GM21723 (cell line): ENCODE data around the gene TENT5C.

Source experiments
- ATAC-seq: cut with Tn5 transposase; IDR thresholded peaks from one replicate; pipeline ENCODE4 v1.9.1; 2021; ENCODE audit warnings: mild to moderate bottlenecking, moderate library complexity; ENCODE audit not compliant: unreplicated experiment

Gene TENT5C

DNA sequence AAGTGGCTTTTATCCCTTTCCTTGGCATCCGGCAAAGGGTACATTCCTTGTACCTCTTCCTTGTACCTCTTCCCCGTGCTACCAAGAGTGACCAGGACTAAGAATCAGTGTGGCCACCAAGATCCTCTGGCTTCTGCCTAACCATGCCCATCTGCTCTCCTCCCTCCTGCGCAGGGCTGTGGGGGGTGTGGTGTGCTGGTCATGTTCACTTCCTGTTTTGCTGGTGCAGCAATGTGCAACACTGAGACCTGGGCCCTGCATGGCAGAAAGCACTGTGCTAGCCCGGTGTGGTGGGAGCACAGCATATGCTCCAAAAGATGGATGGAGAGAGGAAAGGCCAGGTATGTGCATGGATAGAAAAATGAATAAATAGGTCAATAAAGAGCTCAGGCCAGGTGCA is 33.3 kb upstream of the TENT5C start:
- ATAC-seq: peak; percentile 60

DNA sequence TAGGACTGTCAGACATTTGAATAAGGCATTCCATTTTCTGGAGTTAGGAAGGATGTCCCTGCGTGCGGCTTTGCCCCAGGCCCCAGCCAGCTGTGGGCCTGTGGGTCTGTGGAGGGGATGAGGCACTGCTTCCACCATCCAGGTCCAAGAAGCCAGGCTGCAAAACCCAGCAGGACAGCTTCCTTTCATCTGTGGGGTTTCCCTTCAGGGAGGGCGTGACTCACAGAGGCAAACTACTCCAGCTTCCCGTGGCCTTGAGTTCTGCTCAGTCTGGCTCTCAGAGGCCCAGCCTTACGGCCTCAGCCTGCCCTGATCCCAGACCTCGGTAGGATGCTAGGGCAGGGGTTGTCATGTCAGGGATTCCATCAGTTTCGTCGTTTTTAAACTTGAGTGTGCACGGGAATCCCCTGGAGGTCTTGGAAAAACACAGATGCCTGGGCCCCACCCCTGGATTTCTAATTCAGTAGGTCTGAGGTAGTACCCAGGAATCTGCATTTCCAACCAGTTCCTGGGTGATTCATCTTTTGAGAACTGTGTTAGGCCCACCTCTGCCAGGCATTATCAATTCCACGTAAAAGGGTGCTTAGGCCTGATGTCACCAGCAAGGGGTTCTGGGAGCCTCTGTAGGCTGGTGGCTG is 32.3 kb upstream of the TENT5C start:
- ATAC-seq: no peak

DNA sequence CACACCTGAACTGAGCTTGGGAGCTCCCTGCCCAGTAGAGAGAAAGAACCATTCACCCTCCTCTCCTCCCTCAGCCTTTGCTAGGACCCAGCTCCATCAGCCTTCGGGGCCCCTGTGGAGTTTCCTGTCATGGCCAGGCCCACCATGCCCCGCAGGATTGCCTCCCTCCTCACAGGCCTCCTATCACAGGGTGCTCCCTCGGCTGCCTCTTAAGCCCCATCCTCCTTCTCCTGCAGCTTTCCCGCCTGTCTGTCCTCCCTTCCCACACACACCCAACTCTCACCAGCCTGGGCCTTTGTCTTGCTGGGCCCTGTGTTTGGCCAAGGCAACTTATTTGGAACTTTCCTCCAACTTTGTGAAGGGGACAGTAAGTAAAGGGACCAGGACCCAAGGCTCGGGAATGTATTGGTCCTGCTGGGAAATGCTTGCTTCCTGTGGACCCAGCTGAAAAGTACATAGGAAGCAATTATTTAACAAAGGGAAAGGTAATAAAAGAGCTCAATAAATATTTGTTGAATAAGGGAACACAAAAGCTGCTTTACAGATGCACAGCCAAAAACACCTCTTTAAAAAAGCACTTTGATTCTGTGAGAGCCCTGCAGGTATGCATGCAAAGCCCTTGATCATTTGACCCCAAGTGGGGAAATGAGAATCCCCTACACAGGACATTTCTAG is 31.6 kb upstream of the TENT5C start:
- ATAC-seq: no peak

DNA sequence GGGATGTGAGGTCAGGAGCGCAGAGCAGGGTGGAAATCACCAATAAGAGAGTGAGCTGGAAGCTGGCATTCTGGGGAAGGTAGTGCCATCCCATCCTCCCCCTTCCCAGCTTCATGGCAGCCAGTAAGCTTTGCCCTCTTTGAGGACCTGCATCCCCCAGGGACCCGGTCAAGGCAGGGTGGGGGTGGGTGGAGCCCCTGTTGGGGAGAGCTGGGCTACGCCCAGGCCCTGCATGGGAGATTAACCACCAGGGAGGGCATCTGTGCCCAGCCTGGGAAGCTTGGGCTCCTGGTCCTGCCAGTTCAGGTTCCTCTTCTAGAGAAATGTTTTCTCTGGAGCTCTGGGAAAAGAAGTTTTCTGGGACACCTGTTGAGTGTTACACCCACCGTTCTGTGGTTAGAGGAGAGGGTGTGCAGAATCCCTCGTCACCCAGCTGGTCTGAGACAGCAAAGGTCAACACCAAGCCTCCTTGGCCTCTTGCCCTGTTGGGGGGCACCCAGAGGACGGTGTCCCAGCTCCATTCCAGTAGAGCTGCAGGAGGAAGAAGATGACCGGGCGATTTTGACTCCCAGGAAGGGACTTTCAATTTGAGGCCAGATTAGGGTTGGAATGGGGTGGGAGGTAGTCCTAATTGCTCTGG is 30.1 kb upstream of the TENT5C start:
- ATAC-seq: no peak

DNA sequence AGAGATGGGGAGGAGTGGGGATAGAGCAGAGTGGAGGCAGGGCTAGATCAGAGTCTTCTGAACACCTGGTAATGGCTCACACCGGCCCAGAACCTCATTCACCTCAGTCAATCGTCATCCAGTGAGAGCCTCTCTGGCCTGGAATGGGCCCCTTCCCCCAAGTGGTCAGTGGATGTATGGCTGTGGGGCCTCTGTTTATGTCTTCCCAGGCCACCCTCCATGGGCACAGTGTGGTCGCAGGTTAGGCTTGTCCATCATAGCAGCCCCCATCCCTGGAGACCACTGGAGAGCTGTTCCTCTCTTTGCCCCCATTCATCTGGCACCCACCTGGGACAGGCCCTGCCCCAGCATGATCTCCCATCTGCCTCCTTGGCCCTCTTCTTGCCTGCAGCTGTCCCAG is 29.6 kb upstream of the TENT5C start:
- ATAC-seq: no peak

DNA sequence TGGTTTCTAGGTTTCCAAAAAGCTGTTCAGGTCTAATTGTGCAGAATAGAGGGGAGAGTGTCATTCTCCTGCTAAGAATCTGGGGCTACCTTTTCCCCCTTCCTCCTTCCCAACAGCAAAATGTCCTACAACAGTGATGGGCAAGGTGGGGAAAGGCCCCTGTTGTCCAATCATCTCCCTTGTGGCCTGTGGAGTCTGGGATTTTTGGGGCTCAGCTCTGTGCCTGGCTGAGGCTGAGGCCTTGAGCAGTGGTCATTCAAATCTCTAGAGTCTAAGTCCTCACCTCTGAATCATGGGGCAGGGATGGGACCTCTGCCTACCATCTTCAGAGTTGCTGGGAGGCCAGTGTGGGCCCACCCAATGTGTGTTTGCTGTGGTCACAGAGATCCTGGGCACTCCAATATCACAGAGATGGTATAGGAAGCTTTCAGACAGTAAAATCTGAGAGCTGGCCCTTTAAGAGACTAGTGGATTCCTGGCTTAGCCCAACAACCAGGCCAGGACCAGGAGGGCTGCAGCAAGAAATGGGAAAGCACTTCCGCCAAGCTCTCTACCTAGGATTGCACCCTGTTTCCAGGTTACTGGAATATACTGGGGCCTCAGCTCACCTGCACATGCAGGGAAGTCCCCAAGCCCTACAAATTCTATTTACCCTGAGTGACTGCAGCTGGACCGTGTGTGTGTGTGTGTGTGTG is 28.5 kb upstream of the TENT5C start:
- ATAC-seq: no peak

DNA sequence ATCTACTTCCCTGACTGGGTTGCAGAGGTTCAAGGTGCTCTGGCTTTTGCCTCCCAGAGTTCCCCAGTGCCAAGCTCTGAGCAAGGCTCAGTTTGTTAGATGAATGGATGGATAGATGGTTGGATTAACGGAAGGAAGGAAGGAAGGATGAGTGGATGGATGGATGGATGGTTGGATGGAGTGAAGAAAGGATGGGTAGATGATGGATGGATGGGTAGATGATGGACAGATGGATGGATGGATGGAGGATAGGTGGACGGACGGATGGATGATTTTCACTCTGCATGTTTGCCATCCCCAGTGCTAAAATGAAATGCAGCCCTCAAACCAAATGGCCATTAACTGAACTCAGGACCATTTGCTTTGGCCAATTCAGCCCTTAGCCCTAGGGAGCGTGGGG is 27.4 kb upstream of the TENT5C start:
- no peak for ATAC-seq

DNA sequence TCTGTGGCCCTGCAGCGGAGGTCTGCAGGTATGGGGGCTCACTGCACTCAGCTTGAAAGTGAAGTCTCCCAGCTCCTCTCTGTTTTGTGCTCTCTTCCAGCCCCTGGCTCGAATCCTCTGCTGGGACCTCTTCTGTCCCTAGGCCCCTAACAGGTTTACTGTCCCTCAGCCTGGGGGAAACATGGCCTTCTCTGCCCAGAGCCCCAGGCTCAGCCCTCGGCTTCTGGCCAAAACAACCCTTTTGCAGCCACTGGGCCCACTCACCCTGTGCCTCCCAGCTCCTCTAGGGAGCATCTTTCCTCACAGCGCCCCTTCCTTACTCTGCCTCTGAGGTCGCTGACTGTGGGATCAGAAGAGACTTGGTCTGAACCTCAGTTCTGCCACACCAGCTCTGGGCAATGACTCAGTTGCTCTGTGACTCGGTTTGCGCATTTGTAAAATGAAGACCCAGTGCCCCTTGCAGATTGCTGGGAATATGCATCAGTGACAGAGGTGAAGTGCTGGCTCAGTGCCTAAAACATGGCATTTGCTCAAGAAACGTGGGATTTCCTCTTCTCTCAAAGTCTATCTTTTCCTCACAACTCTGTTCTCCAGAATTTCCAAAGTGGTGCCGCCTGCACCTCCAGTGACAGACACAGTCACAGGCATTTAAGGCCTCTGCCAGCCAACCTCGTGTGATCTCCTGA is 26.5 kb upstream of the TENT5C start:
- ATAC-seq: no peak

DNA sequence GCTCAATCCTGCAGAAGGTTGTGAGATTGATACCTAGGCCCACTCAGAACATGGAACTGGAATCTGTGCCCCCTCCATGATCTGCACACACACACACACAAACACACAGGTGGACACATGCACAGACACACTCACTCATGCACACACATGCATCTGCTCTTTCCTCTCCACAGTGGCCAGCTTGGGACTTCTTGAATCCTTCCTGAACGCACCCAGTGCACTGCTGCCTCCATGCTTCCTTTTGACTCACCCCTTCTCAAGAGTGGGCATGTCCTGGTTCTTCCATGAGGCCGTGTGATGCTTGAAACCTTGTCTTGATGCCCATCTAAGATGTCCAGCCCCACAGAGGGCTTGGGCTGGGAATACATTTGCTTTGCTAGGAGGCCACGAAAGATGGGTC is 25.4 kb upstream of the TENT5C start:
- ATAC-seq: no peak

DNA sequence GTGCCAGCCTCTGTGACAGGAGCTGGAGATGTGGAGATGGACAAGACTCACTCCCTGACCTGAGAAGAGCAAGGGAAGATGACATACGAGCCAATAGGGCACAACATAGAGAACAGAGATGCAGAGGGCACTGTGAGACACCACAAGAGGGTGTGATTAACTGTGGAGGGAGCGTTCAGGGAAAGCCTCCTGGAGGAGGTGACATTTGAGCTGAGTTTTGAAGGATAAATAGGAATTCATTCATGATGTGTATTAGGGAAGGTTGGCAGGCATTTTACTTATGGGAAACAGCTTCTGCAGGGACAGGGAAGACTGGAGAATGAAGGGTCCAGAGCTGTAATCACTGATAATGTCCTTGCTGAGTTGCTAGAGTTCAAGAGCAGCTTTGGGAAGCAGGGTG is 25.0 kb upstream of the TENT5C start:
- ATAC-seq: no peak

DNA sequence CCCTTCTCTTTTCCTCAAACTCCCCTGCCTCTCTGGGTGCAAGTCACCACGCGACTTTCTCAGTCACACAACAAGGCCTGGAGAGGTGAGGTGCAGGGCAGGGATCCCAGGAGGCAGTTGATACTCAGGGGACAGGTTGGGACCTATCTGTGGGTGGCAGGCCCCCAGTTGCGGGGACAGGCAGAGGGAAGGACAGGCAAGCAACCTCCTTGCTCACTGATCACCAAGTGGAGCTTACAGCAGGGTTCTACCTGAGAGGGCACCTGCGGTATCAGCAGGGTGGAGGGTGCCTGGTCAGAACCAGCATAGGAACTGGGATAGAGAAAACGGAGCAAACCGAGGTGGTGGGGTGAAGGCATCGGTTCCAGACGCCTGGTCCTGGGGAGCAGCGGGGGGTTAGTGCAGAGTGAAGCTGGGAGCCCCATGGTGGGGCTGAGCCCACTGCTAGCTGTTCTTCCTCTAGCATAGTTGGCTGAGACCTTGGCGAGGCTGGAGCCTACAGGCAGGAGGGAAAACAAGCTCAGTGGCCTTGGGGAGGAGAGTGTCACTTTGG is 24.4 kb upstream of the TENT5C start:
- no peak for ATAC-seq

DNA sequence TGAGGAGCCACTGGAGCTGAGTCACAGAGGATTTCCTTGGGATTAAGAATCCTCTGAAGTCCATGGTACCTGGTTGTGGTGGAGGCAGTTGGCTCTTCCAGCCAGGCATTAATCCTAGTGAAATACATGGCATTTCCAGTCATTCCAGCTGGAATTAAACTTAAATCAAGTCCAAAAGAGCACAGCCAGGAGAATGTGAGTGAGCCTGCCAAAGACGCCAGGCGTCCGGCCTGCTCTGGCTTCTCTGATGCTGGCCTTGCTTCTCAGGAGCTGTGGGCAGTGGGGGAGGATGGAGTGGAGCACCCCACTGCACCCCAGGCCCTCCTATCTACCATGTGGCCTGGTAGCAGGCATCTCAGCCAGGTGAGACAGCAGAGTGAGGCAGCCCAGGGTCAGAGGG is 23.4 kb upstream of the TENT5C start:
- ATAC-seq: no peak

DNA sequence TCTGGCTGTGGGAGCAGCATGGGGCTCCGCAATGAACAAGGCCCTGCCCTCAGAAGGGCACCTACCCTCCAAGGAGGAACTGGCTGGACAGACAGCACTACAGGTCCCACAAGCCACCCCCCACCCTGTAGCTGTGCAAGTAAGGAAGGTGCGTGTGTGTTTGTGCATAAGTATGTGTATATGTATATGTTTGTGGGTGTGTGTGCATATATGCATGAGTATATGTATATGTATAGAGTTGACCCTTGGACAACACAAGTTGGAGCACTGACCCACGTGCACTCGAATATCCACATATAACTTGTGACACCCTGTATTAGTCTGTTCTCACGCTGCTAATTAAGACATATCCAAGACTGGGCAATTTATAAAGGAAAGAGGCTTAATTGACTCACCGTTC is 22.6 kb upstream of the TENT5C start:
- no peak for ATAC-seq

DNA sequence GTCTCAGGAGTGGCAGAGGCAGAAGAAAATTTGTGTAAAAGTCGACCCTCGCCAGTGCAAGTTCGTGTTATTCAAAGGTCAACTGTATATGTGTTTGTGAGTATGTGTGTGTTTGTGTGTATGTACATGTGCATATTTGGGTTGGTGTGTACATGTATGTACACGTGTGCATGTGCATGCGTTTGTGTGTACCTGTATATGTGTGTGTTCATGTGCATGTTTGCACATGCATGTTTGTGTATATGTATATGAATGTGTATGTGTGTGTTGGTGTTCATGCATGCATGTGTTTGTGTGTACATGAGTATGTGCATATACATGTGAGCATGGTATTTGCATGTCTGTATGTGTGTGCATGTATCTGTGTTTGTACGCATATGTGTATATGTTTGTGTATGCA is 21.7 kb upstream of the TENT5C start:
- ATAC-seq: no peak

DNA sequence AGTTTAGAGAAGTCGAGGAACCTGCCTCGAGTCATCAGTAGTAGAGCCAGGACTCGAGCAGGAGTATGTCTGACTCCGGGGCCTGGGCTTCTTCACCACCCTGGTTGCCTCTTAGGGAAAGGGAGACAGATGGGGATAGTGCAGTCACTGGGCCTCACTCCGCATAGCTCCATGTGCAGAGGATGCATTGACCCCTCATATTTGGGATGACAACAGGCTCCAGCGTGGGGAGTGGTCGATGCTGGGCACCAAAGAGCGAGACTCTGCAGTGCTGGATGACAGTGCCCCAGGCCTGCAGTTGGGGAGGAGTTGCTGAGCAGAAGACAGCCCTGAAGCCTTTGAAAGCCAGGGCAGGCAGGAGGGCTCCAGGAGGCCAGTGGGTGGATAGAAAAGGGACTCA is 20.8 kb upstream of the TENT5C start:
- no peak for ATAC-seq

DNA sequence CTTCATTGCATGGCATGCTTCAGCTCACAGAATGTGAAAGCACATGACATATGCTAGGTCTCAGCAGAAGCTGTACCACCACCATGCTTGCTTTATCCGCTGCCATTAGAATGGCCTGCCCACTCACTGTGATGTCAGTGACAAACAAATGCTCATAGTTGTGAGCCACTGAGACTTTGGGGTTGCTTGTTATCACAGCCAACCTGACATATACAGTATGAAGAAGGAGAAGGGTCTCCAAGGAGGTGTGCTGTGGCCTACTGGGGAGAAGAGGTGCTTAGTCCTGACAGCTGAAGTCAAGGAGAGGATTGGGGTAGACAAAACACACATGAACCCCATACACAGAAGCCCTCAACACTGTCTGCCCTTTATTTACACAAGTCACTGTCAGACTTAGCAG is 19.5 kb upstream of the TENT5C start:
- no peak for ATAC-seq

DNA sequence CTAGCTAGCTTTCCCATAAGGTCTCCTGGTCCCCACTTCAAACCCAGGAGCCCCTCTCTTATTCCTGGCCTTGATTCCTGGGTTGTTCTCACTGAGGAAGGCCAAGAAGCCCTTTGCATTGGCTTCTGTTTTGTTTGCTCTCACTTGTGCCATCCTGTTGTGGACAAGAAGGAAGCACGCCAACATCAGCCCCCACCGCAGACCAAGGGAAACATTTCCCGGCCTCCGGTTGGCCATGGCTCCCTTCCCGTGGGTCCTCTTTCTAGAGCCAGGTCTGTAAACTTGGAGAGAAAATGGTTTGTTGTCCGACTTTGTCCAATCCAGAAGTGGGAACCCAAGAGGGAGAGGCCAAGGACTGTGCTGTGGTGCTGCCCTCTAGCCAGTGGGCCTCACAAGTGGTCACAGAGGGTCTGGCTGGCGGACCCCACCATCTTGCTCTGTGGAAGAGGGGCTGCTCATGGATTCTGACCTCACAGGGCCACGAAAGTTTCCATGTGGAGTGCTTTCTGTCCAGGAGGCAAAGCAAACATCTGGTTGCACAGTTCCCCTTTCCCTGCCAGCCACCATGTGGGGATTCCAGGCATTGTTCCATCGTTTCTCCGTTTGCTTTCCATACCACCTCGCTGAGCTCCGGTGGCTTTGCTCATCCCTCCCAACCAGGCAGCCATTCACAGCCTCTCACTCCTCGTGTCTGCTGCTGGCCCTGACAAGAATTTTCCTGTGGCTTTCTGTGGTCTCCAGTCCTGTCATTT is 18.9 kb upstream of the TENT5C start:
- ATAC-seq: no peak

DNA sequence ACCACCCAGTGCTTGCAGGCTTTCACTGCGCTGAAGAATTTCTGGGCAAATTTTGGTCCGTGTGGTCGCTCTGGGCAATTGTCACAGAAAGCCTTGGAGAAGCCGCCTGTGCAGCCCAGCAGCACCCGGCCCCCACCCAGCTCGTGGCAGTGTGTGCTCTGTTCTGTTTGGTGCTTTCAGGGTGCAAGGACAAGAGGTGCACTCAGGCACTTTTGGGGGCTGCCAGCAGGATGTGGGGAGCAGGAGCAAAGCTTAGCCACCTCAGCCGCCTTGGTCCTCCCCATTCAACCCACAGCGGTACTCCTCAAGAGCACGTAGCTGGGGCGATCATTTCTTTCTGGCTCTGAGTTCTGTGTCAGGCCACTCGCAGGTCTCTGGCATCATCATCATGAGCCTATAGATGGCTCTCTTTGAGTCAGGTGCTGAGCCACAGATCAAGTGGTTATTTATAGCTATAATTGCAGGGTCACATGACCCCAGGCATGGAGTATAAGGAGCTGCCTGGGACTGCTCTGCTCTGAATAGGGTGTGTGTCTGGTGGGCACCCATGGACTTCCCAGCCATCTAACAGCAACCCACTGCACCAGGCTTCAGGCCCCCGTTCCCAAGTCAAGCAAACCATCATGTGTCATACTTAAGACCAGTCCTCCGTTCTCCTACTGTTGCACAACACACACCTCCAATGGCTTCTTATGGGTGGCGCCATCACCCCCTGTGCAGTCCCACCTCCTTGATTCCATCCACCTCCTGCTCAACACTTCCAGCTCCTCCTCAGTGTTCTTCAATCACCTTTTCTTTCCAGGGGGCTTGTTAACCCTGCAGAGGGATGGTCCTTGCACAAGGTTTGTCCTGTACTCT is 18.1 kb upstream of the TENT5C start:
- no peak for ATAC-seq

DNA sequence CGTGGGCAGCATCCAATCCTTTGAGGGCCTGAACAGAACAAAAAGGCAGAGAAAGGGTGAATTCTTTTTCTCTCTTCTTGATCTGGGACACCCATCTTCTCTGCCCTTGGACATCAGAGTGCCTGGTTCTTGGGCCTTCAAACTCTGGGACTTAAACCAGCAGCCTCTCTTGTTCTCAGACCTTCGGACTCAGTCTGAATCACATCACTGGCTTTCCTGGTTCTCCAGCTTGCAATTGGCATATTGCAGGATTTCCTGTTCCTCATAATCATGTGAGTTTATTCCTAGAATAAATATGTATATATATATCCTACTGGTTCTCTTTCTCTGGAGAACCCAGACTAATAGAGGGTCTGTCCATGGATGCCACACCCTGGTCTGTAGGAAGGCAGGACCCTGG is 16.3 kb upstream of the TENT5C start:
- ATAC-seq: no peak
